Stomach (tissue), 9 donors: ENCODE measurements around the gene ALAD. TPM values are rescaled to one million over a fixed set of nuclear protein-coding genes. Genes with fewer than 3 reads are reported as not detected.

ENCODE experiments used
- DNase-seq, 2 donors: peaks; one replicate each; pipeline versions ENCODE4 v3.0.0 to v3.0.0-alpha.2; 2013 to 2019
- H3K27ac ChIP-seq, 5 donors: fragments of 200-600 bp in 4 of 5; sonication (generic) in 4 of 5; one replicate each; pipeline ENCODE4 v1.5.1; 2013 to 2019; ENCODE audit warnings: mild to moderate bottlenecking in 1 of 5, moderate library complexity in 1 of 5
- H3K27me3 ChIP-seq, 3 donors: fragments of 200-600 bp; sonication (generic); one replicate each; pipeline ENCODE4 v1.5.1; 2017 to 2019; ENCODE audit warnings: mixed run types in 1 of 3
- H3K36me3 ChIP-seq, 4 donors: fragments of 200-600 bp; sonication (generic); 1 replicate in 3 of 4; 2 replicates in 1 of 4; pipeline ENCODE4 v1.5.1; 2016 to 2019
- H3K4me1 ChIP-seq, 4 donors: fragments of 200-600 bp; sonication (generic); one replicate each; pipeline ENCODE4 v1.5.1; 2016 to 2019
- H3K4me3 ChIP-seq, 4 donors: fragments of 200-600 bp; sonication (generic) in 3 of 4; one replicate each; pipeline ENCODE4 v1.5.1; 2016 to 2019; ENCODE audit warnings: mild to moderate bottlenecking in 1 of 4
- H3K9me3 ChIP-seq, 4 donors: fragments of 200-600 bp; sonication (generic); one replicate each; pipeline ENCODE4 v1.5.1; 2016 to 2019
- CTCF ChIP-seq, 7 experiments: fragments of 450-650 bp in 4 of 7; fragments of 200-600 bp in 3 of 7; sonication (generic) in 3 of 7; IDR thresholded peaks; one replicate each; pipeline ENCODE4 v1.5.1; 2016 to 2019; ENCODE audit warnings: antibody characterized with exemption in 7 of 7, control low read depth in 2 of 7, mild to moderate bottlenecking in 1 of 7
- EP300 ChIP-seq: sonication (generic); formaldehyde crosslinking; IDR thresholded peaks from one replicate; pipeline ENCODE4 v1.6.1; 2017; ENCODE audit warnings: antibody characterized with exemption
- POLR2A ChIP-seq, 4 donors: fragments of 450-650 bp; IDR thresholded peaks; one replicate each; pipeline ENCODE4 v1.6.1; 2016; ENCODE audit warnings: antibody characterized with exemption in 4 of 4, control low read depth in 2 of 4, mild to moderate bottlenecking in 1 of 4, moderate library complexity in 1 of 4
- POLR2AphosphoS5 ChIP-seq, 3 donors: sonication (generic); formaldehyde crosslinking; IDR thresholded peaks; one replicate each; pipeline ENCODE4 v1.6.1; 2016; ENCODE audit warnings: antibody characterized with exemption in 3 of 3
- WGBS, 5 donors: extraction: QIAGEN DNeasy Blood & Tissue Kit in 3 of 5; methylation state at CpG; one replicate each; pipeline versions ENCODE4 v1.1.5 to v1.1.7; 2013 to 2018; 5-methylcytosine and 5-hydroxymethylcytosine counted together
- intact Hi-C: fragments of 100-400 bp; cut with DNase I; formaldehyde crosslinking; loops from one replicate; pipeline ENCODE4 v1.15.1; 2023; ENCODE audit warnings: low total_unique reads
- polyA plus RNA-seq, 3 donors: library from polyadenylated mRNA; stranded (reverse); fragments of 200-250 nt; gene quantifications; one replicate each; pipeline ENCODE4 v1.2.3, GENCODE V29; 2013
- total RNA-seq, 5 donors: library from RNA; depleted of rRNA; stranded (reverse); fragments of >200 nt; gene quantifications; one replicate each; pipeline versions ENCODE4 v1.1.0 to v1.2.3, GENCODE V29; 2014 to 2016
- donor health status: healthy with polysubstance abuse.
- donor health status: Bipolar disorder and iron deficiency.
- donor health status: healthy.

Gene ALAD
- total and polyA plus RNA-seq, 8 donors, result 30.8 to 102 (median 52.5) TPM

- Histone ChIP-seq H3K4me3 (peak overlapping the region in 1 of 4 donors; percentile 94), H3K27me3 (no peaks in the 10 kb centered on the region), H3K9me3 (no peaks in the 10 kb centered on the region), H3K4me1 (peaks cover 28 to 63% (median 52%) of the 10 kb centered on the region in 4 donors), H3K36me3 (peaks cover 0 to 22% (median 13%) of the 10 kb centered on the region in 4 donors), H3K27ac (peak overlapping the region; percentile 44 to 89 (median 84))
- no peak for DNase-seq
- no peak for TF ChIP-seq EP300
- intact Hi-C loops, result loop anchor here (10.0 kb wide), 1 partner anchor 54 kb away; the partner anchor contains the start of genes BSPRY and WDR31
- WGBS, 5 donors, result 44 to 60% (median 46%) methylated on average over 5 of the region's 5 CpGs
Measured at GRCh38 chr9:113398796-113399195, 2.3 kb downstream of the ALAD start.

GRCh38 chr9:113397203-113397631, 3.9 kb downstream of the ALAD start:
- 46 to 66% (median 50%) methylated on average over 3 of the region's 3 CpGs for WGBS, 5 donors

GRCh38 chr9:113395000-113395861, 5.9 kb downstream of the ALAD start:
- H3K27me3 ChIP-seq, result no peaks in the 10 kb centered on the region
- intact Hi-C loops, result loop anchor here (10.0 kb wide), 1 partner anchor 50 kb away; the partner anchor contains the start of genes BSPRY and WDR31
- peak overlapping the region in 2 of 5 donors; percentile 7 to 38 for H3K27ac ChIP-seq
- H3K9me3 ChIP-seq, result no peaks in the 10 kb centered on the region
- H3K36me3 ChIP-seq, result peaks cover 16 to 56% (median 47%) of the 10 kb centered on the region in 4 donors
- 88 to 94% (median 90%) methylated on average over 9 of the region's 9 CpGs for WGBS, 5 donors
- no peak for DNase-seq
- TF ChIP-seq CTCF (IDR thresholded peaks at IDR 0.05) (no peak), POLR2A (IDR thresholded peaks at IDR 0.05) (no peak), EP300 (no peak), POLR2AphosphoS5 (IDR thresholded peaks at IDR 0.05) (no peak)
- H3K4me1 ChIP-seq, result peaks cover 24 to 50% (median 42%) of the 10 kb centered on the region in 4 donors
- no peak overlapping the region for H3K4me3 ChIP-seq

More at GRCh38 chr9:113397203-113397631, 3.9 kb downstream of the ALAD start:
- peaks cover 28 to 63% (median 52%) of the 10 kb centered on the region in 4 donors for H3K4me1 ChIP-seq
- no peak overlapping the region for H3K4me3 ChIP-seq
- no peaks in the 10 kb centered on the region for H3K27me3 ChIP-seq
- H3K27ac ChIP-seq, result peak overlapping the region in 4 of 5 donors; percentile 31 to 89 (median 68)
- DNase-seq, result peak in 1 of 2 donors; percentile 59
- peaks cover 0 to 36% (median 27%) of the 10 kb centered on the region in 4 donors for H3K36me3 ChIP-seq
- intact Hi-C loops, result loop anchor here (10.0 kb wide), 1 partner anchor 52 kb away; the partner anchor contains the start of genes BSPRY and WDR31
- H3K9me3 ChIP-seq, result no peaks in the 10 kb centered on the region
- TF ChIP-seq POLR2A (IDR thresholded peaks at IDR 0.05), result no peak
- TF ChIP-seq CTCF (IDR thresholded peaks at IDR 0.05), result no peak
- no peak for TF ChIP-seq EP300
- no peak for TF ChIP-seq POLR2AphosphoS5 (IDR thresholded peaks at IDR 0.05)

GRCh38 chr9:113393281-113393680, 7.8 kb downstream of the ALAD start:
- no peaks in the 10 kb centered on the region for H3K9me3 ChIP-seq
- peaks cover 22 to 43% (median 37%) of the 10 kb centered on the region in 4 donors for H3K4me1 ChIP-seq
- H3K27me3 ChIP-seq, result no peaks in the 10 kb centered on the region
- no peak overlapping the region for H3K4me3 ChIP-seq
- DNase-seq, result no peak
- intact Hi-C loops, result loop anchor here (10.0 kb wide), 1 partner anchor 48 kb away; the partner anchor contains the start of genes BSPRY and WDR31
- WGBS, 5 donors, result 86 to 97% (median 95%) methylated on average over 7 of the region's 7 CpGs
- no peak for TF ChIP-seq CTCF (IDR thresholded peaks at IDR 0.05)
- TF ChIP-seq EP300, result no peak
- TF ChIP-seq POLR2AphosphoS5 (IDR thresholded peaks at IDR 0.05), result no peak
- no peak for TF ChIP-seq POLR2A (IDR thresholded peaks at IDR 0.05)
- H3K27ac ChIP-seq, result no peak overlapping the region
- H3K36me3 ChIP-seq, result peaks cover 34 to 75% (median 66%) of the 10 kb centered on the region in 4 donors
